ENCODE data around the gene NBEAL1. TPM values are rescaled to one million over a fixed set of nuclear protein-coding genes. Genes with fewer than 3 reads are reported as not detected.
"Not testable (repeated sequence)": the region's sequence is repeated elsewhere in the genome, so short reads cannot be mapped to it uniquely, and the experiment has no call there.

Gene NBEAL1
- total and polyA plus RNA-seq, 2 experiments from 2014 or later: 13.7 to 16.0 TPM

GRCh38 chr2:203177361-203177760 lies 162.7 kb downstream of the NBEAL1 start:
- Histone ChIP-seq H3K27ac (no peak overlapping the region), H3K36me3 (peaks cover 19% of the 10 kb centered on the region), H3K4me1 (ENCODE audit: low read depth) (no peaks in the 10 kb centered on the region), H3K27me3 (no peaks in the 10 kb centered on the region), H3K9me3 (ENCODE audit: low read depth) (no peaks in the 10 kb centered on the region), H3K4me3 (no peak overlapping the region)
- peak in 1 of 2 donors; percentile 9 for DNase-seq (ENCODE audit: low read depth in 1 of 2, low spot score in 1 of 2)
- TF ChIP-seq CTCF (IDR thresholded peaks at IDR 0.05; ENCODE audit: low read depth, low read length): no peak

GRCh38 chr2:203185864-203186263 lies 171.2 kb downstream of the NBEAL1 start:
- Histone ChIP-seq H3K36me3 (peaks cover 28% of the 10 kb centered on the region), H3K9me3 (ENCODE audit: low read depth) (no peaks in the 10 kb centered on the region)

GRCh38 chr2:203190547-203190946 lies 175.9 kb downstream of the NBEAL1 start:
- H3K4me1 ChIP-seq (ENCODE audit: low read depth); H3K27me3 ChIP-seq; H3K9me3 ChIP-seq (ENCODE audit: low read depth); DNase-seq (ENCODE audit: low read depth in 1 of 2, low spot score in 1 of 2); H3K27ac ChIP-seq; H3K4me3 ChIP-seq: not testable (repeated sequence)
- H3K36me3 ChIP-seq: peaks cover 34% of the 10 kb centered on the region

More at GRCh38 chr2:203185864-203186263, 171.2 kb downstream of the NBEAL1 start:
- TF ChIP-seq CTCF (IDR thresholded peaks at IDR 0.05; ENCODE audit: low read depth, low read length): no peak
- H3K4me3 ChIP-seq: no peak overlapping the region
- no peaks in the 10 kb centered on the region for H3K27me3 ChIP-seq
- H3K4me1 ChIP-seq (ENCODE audit: low read depth): no peaks in the 10 kb centered on the region
- no peak overlapping the region for H3K27ac ChIP-seq
- DNase-seq (ENCODE audit: low read depth in 1 of 2, low spot score in 1 of 2): no peak

- not testable (repeated sequence) for DNase-seq (ENCODE audit: low read depth in 1 of 2, low spot score in 1 of 2); H3K27me3 ChIP-seq
- H3K36me3 ChIP-seq: peaks cover 35% of the 10 kb centered on the region
Observed at GRCh38 chr2:203191026-203191425, 176.4 kb downstream of the NBEAL1 start.

GRCh38 chr2:203191961-203192360 lies 177.3 kb downstream of the NBEAL1 start:
- no peaks in the 10 kb centered on the region for H3K9me3 ChIP-seq (ENCODE audit: low read depth)
- no peak overlapping the region for H3K4me3 ChIP-seq
- no peak overlapping the region for H3K27ac ChIP-seq
- TF ChIP-seq CTCF (IDR thresholded peaks at IDR 0.05; ENCODE audit: low read depth, low read length): no peak
- H3K36me3 ChIP-seq: peaks cover 35% of the 10 kb centered on the region
- DNase-seq (ENCODE audit: low read depth in 1 of 2, low spot score in 1 of 2): no peak
- H3K27me3 ChIP-seq: no peaks in the 10 kb centered on the region
- no peaks in the 10 kb centered on the region for H3K4me1 ChIP-seq (ENCODE audit: low read depth)

More at GRCh38 chr2:203191026-203191425, 176.4 kb downstream of the NBEAL1 start:
- H3K4me3 ChIP-seq; H3K4me1 ChIP-seq (ENCODE audit: low read depth); H3K27ac ChIP-seq; H3K9me3 ChIP-seq (ENCODE audit: low read depth): not testable (repeated sequence)

- Histone ChIP-seq H3K9me3 (ENCODE audit: low read depth) (no peaks in the 10 kb centered on the region), H3K4me3 (no peak overlapping the region), H3K27ac (no peak overlapping the region), H3K27me3 (no peaks in the 10 kb centered on the region), H3K4me1 (ENCODE audit: low read depth) (no peaks in the 10 kb centered on the region), H3K36me3 (peaks cover 25% of the 10 kb centered on the region)
- TF ChIP-seq CTCF (IDR thresholded peaks at IDR 0.05; ENCODE audit: low read depth, low read length): no peak
- no peak for DNase-seq (ENCODE audit: low read depth in 1 of 2, low spot score in 1 of 2)
Observed at GRCh38 chr2:203195331-203196036, 180.8 kb downstream of the NBEAL1 start.
